SK-N-SH treated with all-trans-retinoic acid at 6 μM for 48 hours (cell line): ENCODE measurements around the gene RAF1.
A peak's percentile ranks its signal among the peaks of the same experiment; 100 is the strongest.

Source experiments
- ATAC-seq: fragments of 200-7000 bp; cut with Tn5 transposase; 3 replicates; pipeline ENCODE4 v1.9.1; 2020; ENCODE audit warnings: mild to moderate bottlenecking, moderate library complexity
- ARNTL ChIP-seq: fragments of 450-650 bp; formaldehyde crosslinking; IDR thresholded peaks from 2 replicates; pipeline ENCODE4 v1.5.0; 2020; ENCODE audit warnings: low read depth, mild to moderate bottlenecking, moderate library complexity, borderline replicate concordance
- BACH2 ChIP-seq: fragments of 250-450 bp; sonication (Bioruptor Pico); IDR thresholded peaks from 2 replicates; pipeline ENCODE4 v1.9.0; 2021; ENCODE audit warnings: mild to moderate bottlenecking, borderline replicate concordance
- CSDC2 ChIP-seq: fragments of 250-450 bp; sonication (Bioruptor Pico); IDR thresholded peaks from 2 replicates; pipeline ENCODE4 v1.5.0; 2020; ENCODE audit warnings: mild to moderate bottlenecking, moderate library complexity
- ESRRG ChIP-seq: fragments of 250-450 bp; sonication (Bioruptor Pico); IDR thresholded peaks from 2 replicates; pipeline ENCODE4 v1.6.1; 2021; ENCODE audit warnings: mild to moderate bottlenecking
- GLIS3 ChIP-seq: fragments of 250-450 bp; sonication (Bioruptor Pico); IDR thresholded peaks from 2 replicates; pipeline ENCODE4 v1.5.0; 2020; ENCODE audit warnings: mild to moderate bottlenecking, moderate library complexity
- ISL1 ChIP-seq: fragments of 250-450 bp; sonication (Bioruptor Pico); IDR thresholded peaks from 2 replicates; pipeline ENCODE4 v2.1.2; 2022; ENCODE audit warnings: mild to moderate bottlenecking, moderate library complexity
- OSR1 ChIP-seq: fragments of 250-450 bp; sonication (Bioruptor Pico); IDR thresholded peaks from 2 replicates; pipeline ENCODE4 v1.8.0; 2022; ENCODE audit warnings: moderate library complexity, mild to moderate bottlenecking, inconsistent platforms
- PATZ1 ChIP-seq: fragments of 250-450 bp; sonication (Bioruptor Pico); IDR thresholded peaks from 2 replicates; pipeline ENCODE4 v1.8.0; 2020; ENCODE audit warnings: mild to moderate bottlenecking, moderate library complexity, borderline replicate concordance
- PPARA ChIP-seq: fragments of 250-450 bp; sonication (Bioruptor Pico); IDR thresholded peaks from 2 replicates; pipeline ENCODE4 v1.5.0; 2020; ENCODE audit warnings: mild to moderate bottlenecking, borderline replicate concordance
- RARB ChIP-seq: fragments of 250-450 bp; sonication (Bioruptor Pico); IDR thresholded peaks from 2 replicates; pipeline ENCODE4 v1.8.0; 2021; ENCODE audit warnings: mild to moderate bottlenecking, moderate library complexity
- SNAI2 ChIP-seq: fragments of 250-450 bp; sonication (Bioruptor Pico); IDR thresholded peaks from 2 replicates; pipeline ENCODE4 v1.5.0; 2020; ENCODE audit warnings: mild to moderate bottlenecking, moderate library complexity
- TCF4 ChIP-seq: fragments of 250-450 bp; sonication (Bioruptor Pico); IDR thresholded peaks from 2 replicates; pipeline ENCODE4 v1.8.0; 2021; ENCODE audit warnings: mild to moderate bottlenecking, moderate library complexity, borderline replicate concordance
- TOX ChIP-seq: fragments of 250-450 bp; sonication (Bioruptor Pico); IDR thresholded peaks from 2 replicates; pipeline ENCODE4 v1.8.0; 2021; ENCODE audit warnings: mild to moderate bottlenecking, moderate library complexity, borderline replicate concordance
- TSHZ2 ChIP-seq: fragments of 250-450 bp; sonication (Bioruptor Pico); IDR thresholded peaks from 2 replicates; pipeline ENCODE4 v1.5.0; 2020; ENCODE audit warnings: mild to moderate bottlenecking, moderate library complexity
- ZC3H10 ChIP-seq: fragments of 250-450 bp; sonication (Bioruptor Pico); IDR thresholded peaks from 2 replicates; pipeline ENCODE4 v1.5.1; 2021; ENCODE audit warnings: mild to moderate bottlenecking, moderate library complexity
- ZFP30 ChIP-seq: fragments of 450-650 bp; formaldehyde crosslinking; IDR thresholded peaks from 2 replicates; pipeline ENCODE4 v1.5.0; 2022; ENCODE audit warnings: mild to moderate bottlenecking, moderate library complexity
- ZNF565 ChIP-seq: fragments of 450-650 bp; formaldehyde crosslinking; conservative IDR thresholded peaks from 2 replicates; pipeline ENCODE4 v1.5.0; 2020; ENCODE audit warnings: low read depth, mild to moderate bottlenecking, moderate library complexity
- ZNF70 ChIP-seq: fragments of 450-650 bp; formaldehyde crosslinking; IDR thresholded peaks from 2 replicates; pipeline ENCODE4 v1.5.0; 2020; ENCODE audit warnings: mild to moderate bottlenecking, moderate library complexity
- ZNF8 ChIP-seq: fragments of 450-650 bp; formaldehyde crosslinking; IDR thresholded peaks from 2 replicates; pipeline ENCODE4 v1.5.0; 2020; ENCODE audit warnings: mild to moderate bottlenecking, moderate library complexity
- TF ChIP-seq, protein P1 (sequence below): fragments of 250-450 bp; sonication (Bioruptor Pico); IDR thresholded peaks from 2 replicates; pipeline ENCODE4 v1.8.0; 2021; ENCODE audit warnings: low read depth, mild to moderate bottlenecking, moderate library complexity, borderline replicate concordance
- TF ChIP-seq, protein P2 (sequence below): fragments of 250-450 bp; sonication (Bioruptor Pico); IDR thresholded peaks from 2 replicates; pipeline ENCODE4 v1.5.1; 2021; ENCODE audit warnings: mild to moderate bottlenecking, moderate library complexity

Gene RAF1

DNA sequence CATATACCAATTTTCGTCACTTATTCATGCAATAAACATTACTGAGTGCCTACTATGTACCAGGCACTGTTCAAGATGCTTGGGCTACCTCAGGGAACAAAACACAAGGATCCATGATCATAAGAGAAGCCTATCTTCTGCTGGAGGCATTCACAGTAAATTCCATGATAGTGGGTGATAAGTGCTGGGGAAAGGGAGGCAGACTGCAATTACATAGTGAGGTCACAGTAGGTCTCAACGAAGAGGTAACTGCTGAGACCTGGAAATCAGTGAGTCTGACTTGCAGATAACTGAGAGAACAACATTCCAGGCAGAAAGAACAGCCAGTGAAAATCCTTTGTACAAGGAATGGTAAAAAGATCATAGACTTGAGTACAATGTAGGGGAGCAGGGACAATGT lies 33.6 kb downstream of the RAF1 start:
- TF ChIP-seq TOX: no peak
- TF ChIP-seq TSHZ2 (CRISPR knock-in tag): no peak
- TF ChIP-seq TCF4: no peak
- no peak for TF ChIP-seq OSR1 (CRISPR knock-in tag)
- TF ChIP-seq ARNTL: no peak
- TF ChIP-seq PPARA (CRISPR knock-in tag): no peak
- TF ChIP-seq ZNF565 (CRISPR knock-in tag): no peak
- TF ChIP-seq, protein P1, sequence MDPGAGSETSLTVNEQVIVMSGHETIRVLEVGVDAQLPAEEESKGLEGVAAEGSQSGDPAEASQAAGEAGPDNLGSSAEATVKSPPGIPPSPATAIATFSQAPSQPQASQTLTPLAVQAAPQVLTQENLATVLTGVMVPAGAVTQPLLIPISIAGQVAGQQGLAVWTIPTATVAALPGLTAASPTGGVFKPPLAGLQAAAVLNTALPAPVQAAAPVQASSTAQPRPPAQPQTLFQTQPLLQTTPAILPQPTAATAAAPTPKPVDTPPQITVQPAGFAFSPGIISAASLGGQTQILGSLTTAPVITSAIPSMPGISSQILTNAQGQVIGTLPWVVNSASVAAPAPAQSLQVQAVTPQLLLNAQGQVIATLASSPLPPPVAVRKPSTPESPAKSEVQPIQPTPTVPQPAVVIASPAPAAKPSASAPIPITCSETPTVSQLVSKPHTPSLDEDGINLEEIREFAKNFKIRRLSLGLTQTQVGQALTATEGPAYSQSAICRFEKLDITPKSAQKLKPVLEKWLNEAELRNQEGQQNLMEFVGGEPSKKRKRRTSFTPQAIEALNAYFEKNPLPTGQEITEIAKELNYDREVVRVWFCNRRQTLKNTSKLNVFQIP (CRISPR knock-in tag): no peak
- no peak for TF ChIP-seq ISL1 (CRISPR knock-in tag)
- no peak for TF ChIP-seq SNAI2
- no peak for TF ChIP-seq ZNF70 (CRISPR knock-in tag)
- no peak for TF ChIP-seq ZNF8 (CRISPR knock-in tag)
- no peak for TF ChIP-seq RARB (CRISPR knock-in tag)
- no peak for TF ChIP-seq ZFP30 (CRISPR knock-in tag)
- TF ChIP-seq GLIS3: no peak
- TF ChIP-seq ZC3H10: no peak
- TF ChIP-seq PATZ1: no peak
- TF ChIP-seq, protein P2, sequence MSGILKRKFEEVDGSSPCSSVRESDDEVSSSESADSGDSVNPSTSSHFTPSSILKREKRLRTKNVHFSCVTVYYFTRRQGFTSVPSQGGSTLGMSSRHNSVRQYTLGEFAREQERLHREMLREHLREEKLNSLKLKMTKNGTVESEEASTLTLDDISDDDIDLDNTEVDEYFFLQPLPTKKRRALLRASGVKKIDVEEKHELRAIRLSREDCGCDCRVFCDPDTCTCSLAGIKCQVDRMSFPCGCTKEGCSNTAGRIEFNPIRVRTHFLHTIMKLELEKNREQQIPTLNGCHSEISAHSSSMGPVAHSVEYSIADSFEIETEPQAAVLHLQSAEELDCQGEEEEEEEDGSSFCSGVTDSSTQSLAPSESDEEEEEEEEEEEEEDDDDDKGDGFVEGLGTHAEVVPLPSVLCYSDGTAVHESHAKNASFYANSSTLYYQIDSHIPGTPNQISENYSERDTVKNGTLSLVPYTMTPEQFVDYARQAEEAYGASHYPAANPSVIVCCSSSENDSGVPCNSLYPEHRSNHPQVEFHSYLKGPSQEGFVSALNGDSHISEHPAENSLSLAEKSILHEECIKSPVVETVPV: no peak
- no peak for TF ChIP-seq ESRRG (CRISPR knock-in tag)
- TF ChIP-seq BACH2: no peak
- no peak for ATAC-seq

DNA sequence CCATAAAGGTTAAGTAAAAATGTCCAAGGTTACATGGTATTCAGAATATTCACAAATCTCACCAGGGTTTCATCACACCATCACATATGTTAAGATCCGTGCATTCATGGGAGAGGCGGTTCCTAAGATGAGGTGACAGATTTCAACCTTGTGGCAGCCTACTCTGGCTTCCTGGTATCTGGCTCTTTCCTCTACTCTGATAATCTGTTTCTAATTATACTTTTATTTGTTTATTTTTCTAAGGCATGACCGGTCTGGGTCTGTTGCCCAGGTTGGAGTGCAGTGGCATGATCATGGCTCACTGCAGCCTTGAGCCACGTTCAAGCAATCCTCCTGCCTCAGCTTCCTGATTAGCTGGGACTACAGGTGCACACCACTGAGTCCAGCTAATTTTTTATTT lies 34.4 kb downstream of the RAF1 start:
- TF ChIP-seq TSHZ2 (CRISPR knock-in tag): peak; percentile 71; the same call in 1 of the 2 replicates
- TF ChIP-seq ZNF8 (CRISPR knock-in tag): 0 out of 2 replicates have a peak, but pooled peaks have one; percentile 19
- no peak for TF ChIP-seq RARB (CRISPR knock-in tag)
- no peak for TF ChIP-seq CSDC2 (CRISPR knock-in tag)
- peak; percentile 92 for TF ChIP-seq TCF4
- TF ChIP-seq ZFP30 (CRISPR knock-in tag): no peak
- TF ChIP-seq ZNF565 (CRISPR knock-in tag): no peak
- ATAC-seq: peak; percentile 86

- TF ChIP-seq ZNF565 (CRISPR knock-in tag) (no peak), PPARA (CRISPR knock-in tag) (no peak), ZNF8 (CRISPR knock-in tag) (no peak), ZNF70 (CRISPR knock-in tag) (no peak), SNAI2 (no peak), RARB (CRISPR knock-in tag) (no peak), TCF4 (no peak)
- TF ChIP-seq, protein P2: no peak
- ATAC-seq: no peak
Measured at GRCh38 chr3:12628813-12629212, 35.1 kb downstream of the RAF1 start.
